IPS DF 19.7 (cell line): ENCODE measurements around the gene TTC7B.

Source experiments
- DNase-seq: peaks from one replicate; pipeline ENCODE4 v3.0.0-alpha.2; 2013; ENCODE audit warnings: low read depth, low spot score

The TTC7B gene

DNA sequence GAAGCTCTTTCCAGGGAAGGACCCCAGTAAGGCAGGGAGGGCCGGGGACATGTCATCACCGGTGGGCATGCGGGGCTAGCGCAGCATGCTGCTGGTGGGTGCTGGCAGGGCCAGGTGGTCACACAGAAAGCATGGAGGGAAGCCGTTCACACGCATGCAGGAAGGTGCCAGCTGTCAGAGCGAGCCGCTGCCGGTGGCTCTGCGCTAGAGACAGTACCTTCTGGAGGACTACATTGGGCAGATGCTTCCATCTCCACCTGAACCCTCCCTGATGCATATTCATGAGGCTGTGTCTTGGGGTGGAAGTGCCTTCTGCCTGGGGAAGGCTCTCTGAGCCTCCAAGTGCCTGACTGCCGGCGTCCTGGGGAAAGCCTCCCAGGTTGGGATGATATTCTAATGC lies 215.6 kb downstream of the TTC7B start:
- DNase-seq: no peak

DNA sequence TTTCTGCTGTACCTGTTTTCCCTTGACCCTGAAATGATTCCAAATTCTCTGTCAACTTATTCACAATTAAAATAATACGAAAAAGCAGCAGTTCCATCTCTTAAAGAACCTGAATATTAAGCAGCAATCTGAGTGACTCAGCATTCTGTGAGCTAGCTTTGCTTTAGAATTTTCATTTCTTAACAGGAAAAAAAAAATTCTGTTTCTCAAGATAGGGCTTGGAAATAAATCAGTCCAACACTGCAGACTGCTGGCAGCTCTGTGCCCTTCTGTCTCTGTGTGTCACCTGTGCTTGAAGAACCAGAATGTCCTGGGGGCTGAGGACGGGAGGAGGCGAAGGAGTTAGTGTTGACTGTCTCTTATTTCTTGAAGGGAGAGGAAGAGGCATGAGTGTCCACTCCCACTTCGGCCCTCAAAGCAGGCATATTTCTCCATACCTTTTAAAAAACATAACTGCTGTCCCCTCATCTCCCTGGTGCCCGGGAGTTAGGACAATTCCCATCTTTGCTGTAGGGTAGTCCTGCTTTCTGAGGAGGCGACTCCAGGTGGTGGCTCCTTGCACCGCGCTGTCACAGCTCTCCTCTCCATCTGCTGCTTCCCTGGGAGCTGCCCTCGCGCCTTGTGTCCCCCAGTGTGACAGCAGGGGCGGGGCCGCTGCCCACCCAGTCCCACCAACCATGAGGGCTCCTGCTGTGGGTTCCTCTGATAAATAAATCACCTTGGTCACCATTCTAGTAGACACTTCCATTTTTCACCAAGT lies 216.3 kb downstream of the TTC7B start:
- DNase-seq: no peak

DNA sequence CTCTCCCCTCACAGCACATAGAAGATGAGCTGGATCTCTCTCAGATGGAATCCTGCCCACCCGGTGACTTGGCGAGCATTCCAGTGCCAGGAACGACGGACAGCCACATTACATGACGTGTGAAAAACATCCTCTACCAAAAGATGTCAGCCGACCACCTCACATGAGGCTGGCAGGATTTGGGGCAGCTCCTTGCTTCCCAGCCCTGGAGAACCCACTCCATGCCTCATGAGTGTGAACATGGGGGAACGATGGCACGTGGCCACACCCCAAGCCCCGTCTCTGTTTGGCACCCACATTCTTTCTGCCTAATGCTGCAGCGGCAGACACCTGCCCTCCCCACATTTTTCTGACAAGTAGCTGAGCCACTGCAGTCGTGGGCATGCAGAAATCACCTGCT lies 216.9 kb downstream of the TTC7B start:
- DNase-seq: no peak

DNA sequence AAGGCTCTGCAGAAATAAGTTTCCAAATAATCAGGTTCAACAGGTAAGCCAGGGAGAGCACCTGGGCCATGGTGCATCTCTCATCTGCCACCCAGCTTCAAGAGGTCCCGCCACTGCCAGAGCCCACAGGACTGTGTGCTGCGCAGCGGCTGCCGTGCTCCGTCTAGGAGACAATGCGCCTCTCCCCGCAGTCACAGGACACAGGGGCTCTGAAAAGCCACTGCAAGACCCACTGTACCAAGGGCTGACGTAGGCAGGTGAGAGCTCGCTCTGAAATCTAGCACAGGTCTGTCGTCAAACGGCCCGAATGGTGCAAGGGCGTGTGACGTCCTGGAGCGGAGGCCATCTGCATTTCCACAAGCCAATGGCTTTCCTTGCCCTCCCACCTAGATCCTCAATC lies 218.3 kb downstream of the TTC7B start:
- no peak for DNase-seq

DNA sequence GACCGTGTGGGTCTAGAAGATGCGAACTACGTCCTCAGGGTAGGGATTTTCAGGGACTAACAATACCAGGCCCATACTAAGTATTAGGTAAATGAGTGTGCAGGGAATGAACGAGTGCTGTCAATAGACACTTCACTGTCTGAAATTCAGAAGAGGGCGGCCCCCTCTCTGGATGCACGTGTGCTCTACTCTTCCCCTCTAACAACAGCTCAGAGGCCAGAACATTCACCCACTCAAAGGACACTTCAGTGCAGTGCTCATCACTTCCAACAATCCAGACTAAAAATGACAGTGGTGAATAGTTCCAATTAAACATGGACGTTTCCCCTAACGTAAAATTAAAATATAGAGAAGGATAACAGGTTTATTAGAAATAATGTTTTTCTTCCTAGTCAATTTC lies 219.5 kb downstream of the TTC7B start:
- DNase-seq: no peak

DNA sequence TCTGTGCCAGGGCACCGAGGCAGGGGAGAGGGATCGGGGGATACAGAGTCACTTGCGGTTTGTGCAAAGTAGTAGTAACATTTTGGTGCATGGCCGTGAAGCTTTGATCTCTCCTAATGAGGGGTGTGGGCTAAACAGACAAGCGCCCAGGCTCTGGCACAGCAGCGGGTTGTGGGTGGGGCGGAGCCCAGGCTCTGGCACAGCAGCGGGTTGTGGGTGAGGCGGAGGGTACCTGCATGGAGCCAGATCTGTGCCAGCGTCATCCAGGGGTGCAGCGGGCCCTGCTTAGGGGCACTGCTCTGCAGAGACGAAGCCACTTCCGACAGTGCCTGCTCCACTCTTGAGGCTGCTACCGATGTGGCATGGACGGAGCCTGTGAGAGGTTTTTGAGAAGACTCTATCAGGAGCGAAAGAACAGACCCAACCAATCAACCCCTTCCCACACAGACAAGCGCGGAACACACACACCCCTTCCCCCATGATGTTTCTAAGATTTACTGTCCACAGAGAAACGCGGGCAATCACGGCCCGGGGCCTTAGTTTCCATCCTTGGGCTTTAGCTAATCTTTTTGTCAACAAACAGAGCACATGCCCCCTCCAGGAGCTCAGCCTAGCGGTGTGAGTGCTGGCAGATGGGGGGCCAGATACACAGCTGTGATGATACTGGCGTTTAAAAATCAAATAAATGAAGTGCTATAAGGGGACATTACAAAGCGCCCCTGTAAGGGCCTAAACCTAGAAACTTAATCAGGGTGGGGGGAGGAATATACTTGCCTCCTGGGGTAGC lies 222.8 kb downstream of the TTC7B start:
- no peak for DNase-seq

DNA sequence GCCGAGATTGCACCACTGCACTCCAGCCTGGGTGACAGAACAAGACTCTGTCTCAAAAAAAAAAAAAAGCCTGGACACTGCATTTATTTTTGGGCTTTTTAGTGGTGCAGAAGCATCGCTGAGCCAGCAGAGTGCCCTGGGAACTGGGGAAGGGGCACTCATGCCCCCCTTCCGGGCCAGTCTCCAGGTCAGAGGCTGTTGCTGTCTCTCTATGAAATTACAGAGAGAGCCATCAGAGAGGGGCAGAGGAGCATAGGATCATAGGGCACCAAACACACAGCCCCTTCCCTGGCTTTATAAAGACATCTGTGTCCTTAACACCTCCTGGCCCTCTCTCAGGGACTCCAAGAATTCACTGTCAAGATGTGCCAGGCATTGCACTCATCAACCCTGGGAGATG lies 223.6 kb downstream of the TTC7B start:
- no peak for DNase-seq

DNA sequence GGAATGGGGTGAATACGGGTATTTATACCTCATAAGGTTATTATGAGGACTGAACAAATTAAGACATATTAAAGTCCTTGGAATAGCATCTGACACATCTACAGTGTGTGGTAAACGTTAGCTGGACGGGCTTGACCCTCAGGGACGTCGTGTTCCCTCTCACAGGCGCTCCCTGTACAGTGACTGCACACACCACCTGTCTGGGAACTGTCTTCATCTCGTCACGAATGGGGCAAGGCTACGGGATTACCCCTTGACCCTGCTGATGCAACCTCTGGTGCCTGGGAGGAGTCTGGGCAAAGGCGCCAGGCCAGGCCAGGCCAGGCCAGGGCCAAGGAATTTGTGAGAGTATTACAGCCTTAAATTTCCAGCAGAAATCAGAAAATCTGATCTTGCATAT lies 228.3 kb downstream of the TTC7B start:
- DNase-seq: no peak

DNA sequence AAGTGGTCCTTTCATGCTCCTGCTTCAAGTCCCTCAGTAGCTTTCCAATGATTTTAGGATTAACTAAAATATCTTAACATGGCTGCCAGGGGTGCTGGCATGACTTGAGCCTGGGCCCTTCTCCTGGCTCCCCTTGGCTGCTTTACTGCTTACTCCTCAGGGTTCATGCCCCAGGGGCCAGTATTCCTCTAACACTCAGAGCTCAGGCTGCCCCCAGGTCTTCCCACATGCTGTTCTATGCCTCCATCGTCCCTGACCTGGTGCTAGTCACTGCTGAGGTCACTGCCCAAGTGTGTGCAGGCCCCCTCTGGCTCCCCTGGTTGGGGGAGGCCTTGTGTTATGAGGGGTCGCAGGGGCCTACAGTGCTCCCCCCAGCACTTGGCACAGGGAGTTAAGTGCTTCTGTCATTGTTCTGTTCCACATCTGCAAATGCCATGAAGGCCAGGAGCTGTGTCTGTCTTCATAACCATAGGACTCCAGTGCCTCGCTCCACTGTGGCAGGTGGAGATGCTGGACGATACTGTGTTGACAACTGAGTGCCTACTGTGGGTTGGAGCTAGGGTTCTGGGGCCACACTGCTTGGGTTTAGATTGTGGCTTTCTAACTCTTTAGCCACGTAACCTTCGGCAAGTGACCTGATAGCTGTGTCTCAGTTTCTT lies 228.8 kb downstream of the TTC7B start:
- DNase-seq: no peak

DNA sequence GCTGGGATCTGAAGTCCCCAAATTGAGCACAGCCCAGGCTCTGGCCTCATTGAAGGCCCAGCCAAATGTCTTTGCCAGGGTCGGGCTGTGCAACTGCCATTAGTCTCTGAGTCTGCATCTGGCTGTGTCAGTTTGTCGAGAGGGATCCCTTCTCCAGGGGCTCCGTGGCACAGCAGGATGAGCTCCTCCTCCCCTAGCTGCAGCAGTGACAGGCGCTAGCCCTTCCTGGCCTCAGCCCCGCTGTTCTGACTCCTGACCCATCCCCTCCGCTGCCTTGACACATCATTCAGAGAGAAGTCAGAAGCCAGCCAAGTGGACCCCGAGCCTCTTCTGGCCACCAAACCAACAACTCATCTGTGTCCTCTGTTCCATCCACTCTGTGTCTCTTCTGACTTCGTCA lies 231.1 kb downstream of the TTC7B start:
- DNase-seq: no peak

DNA sequence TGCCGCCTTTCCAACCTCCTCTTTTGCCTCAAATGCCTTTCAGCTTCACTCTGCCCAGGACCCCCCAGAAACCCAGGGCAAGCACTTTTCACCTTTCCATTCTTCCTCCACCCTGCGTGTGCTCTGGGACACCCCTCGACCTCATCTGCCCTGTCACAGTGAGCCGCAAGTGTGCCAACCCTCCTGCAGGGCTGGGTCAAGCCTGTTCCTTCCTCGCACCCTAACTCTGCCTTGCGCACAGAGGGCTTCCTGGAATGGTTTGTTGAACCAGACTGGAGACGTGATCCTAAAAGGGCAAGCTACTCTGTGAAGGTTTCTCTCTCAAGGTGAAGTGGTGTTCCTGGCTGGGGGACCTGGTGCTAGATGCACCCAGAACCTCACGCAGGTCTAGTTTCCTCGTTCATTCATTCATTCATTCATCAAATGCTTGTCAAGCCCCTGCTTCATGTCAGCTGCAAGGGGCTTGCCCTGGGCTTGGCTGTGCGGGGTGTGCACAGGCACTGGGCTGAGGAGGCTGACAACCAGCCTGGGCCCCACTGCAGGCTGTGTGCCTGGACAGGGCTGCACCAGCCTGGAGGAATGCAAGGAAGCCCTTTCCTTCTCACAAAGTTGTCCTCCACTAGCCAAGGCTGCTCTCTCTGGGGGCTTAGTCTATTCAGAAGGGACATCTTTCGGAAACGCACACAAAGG lies 232.2 kb downstream of the TTC7B start:
- no peak for DNase-seq

DNA sequence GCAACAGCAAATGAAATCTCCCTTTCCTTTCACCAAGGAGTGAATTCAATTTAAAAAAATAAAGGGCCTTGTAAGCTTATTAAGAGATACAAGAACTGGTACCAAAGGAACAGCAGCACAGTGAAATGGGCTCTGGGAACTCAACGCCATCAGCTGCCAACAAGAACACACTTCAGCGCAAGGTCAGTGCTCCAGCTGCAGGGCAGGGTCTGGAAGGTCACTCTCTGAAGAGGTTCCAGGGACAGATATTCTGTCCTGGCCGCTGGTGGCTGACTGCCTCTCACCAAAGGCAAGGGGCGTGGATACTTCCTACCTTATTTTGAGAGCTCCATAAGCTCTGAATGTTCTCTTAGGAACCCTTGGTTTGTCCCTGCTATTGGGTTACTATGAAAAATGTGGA lies 232.8 kb downstream of the TTC7B start:
- no peak for DNase-seq

DNA sequence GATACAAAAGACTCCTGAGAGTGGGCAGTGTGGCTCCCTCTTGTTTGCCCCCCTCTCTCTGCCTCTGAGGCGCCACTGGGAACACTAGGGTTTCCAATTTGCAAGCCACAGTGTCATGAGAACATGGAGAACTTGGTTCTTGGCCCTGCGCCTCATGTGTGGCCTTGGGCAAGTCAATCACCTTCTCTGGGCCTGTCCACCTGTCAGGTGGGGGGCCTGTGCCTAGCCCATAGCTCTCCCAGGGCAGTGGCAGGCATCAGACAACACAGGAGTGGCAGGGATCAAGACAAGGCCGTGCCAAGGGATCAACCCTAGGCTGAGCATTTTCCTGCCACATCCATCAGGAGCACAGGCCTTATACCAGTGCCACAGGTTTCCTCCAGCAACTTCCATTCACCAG lies 234.1 kb downstream of the TTC7B start:
- no peak for DNase-seq

DNA sequence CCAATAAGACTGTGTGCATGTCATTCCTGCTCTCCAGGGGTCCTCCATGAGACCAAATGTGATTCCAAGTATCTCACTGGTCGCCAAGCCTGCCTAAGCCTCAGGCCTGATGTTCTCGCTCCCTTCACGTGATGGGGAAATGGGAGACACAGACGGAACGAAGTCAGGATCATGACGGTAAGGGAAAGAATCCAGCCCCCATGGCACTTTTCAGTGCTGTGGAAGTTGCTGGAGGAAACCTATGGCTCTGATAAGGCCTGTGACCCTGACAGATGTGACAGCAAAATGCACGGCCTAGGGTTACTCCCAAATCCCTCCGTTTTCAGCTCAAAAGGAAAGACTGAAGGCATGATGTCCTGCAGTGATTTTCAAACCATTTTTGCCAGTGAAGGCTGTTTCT lies 234.5 kb downstream of the TTC7B start:
- DNase-seq: no peak

DNA sequence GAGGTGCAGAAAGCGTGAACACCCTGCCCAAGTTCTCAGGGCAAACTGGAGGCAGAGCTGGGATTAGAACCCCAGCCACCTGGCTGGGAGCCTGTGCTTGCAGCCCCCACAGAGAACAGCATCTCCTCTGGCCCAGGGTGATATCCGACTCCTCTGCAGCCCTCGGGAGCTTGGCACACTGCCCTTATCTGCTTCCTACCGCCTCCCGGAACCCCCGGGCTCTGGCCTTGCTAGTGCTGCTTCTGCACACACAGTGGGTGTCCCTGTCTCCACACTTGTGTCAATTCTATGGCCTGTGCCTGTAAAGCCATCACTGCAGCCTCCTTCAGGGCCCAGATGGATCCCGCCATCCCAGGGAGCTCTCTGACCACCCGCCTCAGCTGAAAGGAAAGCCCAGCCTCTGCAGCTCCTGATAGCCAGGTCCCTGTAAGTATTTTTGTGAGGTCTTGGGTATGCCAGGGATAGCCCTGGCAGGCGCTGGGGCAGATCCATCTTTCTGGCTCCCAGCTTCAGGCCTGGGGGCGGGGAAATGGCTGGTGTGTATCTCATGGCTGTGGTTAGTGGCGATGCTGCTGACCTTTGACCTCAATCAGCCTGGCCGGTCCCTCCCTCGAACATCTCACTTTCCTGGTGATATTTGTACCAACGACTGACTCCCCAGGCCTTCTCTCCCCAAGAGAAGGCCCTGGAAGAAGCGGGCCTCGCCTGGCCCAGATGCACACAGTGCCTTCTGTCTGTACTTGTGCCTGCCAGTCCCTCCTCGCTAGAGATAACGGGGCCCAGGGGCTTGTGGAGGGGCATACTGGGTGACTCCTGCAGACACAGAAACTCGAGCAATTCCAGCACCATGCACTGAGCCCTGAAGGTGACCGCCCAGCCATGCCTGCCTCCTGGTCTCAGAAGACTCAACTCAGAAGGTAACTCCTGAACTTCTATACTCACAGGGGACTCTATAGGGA lies 235.6 kb downstream of the TTC7B start:
- no peak for DNase-seq

DNA sequence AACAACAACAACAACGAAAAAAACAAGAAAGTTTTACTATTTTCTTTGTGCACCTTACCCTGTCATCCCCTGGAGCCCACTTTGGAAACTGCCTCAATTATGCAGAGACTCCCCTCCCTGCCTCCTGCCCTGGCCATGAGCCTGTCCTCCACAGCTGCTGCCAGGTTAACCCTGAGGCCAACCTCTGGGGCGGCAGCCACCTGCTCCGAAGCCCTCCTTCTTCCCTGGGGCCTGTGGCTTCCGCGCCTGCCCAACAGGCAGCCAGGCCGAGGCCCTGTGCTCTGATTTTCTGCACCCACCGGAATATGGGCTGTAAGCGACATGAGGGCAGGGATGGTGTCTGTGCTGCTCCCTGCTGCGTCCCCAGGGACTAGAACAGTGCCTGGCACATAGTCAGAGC lies 236.4 kb downstream of the TTC7B start:
- DNase-seq: no peak

DNA sequence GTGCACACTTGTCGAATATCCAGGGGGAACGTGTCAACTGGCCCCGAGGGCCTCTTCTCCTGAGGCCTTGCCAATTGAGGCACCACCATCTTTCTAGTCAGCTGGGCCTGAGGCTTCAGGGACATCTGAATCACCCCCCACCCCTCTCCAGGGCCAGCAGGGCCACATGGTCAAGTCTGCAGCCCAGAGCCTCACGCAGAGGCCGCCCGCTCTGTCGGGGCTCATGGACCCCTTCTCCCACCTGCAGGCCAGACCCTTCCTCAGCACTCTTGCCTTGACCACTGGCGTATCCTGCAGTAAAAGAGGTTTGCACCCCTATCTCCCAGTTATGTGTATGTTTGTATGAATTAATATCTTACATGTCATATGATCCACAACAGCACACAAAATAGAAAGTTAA lies 237.1 kb downstream of the TTC7B start:
- no peak for DNase-seq

DNA sequence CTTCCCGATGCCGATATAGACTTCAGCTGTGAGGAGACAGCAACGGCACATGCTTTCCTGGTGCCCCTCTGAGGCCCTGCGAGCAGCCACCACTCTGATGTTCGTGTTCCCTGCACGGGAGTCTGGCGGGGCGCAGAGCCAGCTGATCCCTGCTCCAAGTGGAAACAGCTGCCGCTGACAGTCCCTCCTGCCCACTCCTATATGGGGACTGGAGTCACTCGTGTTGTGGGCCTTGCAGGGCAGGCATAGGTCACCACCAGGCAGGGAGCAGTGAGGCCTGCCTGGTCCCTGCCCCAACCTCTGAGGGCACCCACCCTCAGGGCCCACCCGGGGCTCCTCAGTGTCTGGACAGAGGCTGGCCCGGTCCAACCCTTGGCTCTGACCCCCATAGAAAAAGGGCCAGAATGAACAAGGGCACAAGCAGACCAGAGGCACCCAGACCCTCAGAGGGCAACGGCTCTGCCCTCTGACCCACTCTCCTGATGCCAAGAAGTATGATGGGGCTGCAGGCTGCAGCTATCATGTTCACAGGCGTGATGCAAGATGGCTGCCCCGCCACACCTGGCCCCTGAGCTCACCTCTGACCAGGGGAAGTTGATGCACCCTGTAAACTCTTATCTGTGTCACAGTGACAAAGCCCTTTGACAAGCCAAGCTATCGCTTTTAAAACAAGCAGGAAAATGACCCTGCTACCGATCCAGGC lies 237.8 kb downstream of the TTC7B start:
- no peak for DNase-seq

DNA sequence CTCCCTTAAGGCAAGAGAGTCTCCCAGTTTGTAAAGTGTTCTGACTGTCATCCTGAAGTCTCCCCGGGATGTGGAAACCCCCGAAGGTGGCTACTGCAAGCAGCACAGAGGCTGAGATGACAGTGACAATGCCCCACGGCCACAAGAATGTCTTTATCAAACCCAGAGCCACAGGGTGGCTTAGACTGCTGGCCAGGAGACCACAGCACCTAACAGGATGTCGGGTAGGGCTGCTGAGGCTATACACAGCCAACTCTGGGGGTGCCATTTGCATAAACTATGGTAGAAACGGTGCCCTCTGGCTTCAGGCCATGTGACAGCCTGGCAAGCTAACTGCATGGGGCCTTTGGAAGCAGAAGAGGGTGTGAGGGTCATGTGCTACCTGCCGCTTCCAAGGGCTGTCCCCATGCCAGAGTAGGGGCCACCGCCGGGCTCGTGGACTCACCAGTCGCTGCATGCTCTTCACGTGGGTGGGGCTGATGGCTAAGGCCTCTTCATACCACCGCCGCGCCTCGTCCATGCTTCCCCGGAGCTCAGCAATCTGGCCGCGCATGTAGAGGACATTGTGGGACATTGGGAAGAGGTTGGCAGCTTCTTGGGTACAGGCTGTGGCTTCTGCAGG lies 238.5 kb downstream of the TTC7B start:
- DNase-seq: no peak
